Measurements from ENCODE around the gene FGF7.

Gene FGF7

DNA sequence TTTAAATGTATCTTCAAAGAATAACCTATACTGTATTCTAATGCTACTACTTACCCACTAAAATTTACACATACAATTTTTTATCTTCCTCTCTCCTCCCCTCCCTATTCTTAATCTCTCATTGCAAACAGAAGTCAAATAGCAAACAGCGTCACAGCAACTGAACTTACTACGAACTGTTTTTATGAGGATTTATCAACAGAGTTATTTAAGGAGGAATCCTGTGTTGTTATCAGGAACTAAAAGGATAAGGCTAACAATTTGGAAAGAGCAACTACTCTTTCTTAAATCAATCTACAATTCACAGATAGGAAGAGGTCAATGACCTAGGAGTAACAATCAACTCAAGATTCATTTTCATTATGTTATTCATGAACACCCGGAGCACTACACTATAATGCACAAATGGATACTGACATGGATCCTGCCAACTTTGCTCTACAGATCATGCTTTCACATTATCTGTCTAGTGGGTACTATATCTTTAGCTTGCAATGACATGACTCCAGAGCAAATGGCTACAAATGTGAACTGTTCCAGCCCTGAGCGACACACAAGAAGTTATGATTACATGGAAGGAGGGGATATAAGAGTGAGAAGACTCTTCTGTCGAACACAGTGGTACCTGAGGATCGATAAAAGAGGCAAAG is 984 bp downstream of the FGF7 start:
- H3K27ac ChIP-seq (ENCODE audit: poor library complexity, severe bottlenecking): no peak overlapping the region
- H3K4me3 ChIP-seq (ENCODE audit: severe bottlenecking): no peak overlapping the region
- no peaks in the 10 kb centered on the region for H3K9me3 ChIP-seq (ENCODE audit: severe bottlenecking)
- ATAC-seq (ENCODE audit: low read depth) (no peak), DNase-seq (ENCODE audit: low spot score) (no peak)
- H3K27me3 ChIP-seq (ENCODE audit: insufficient read depth, poor library complexity, severe bottlenecking): no peaks in the 10 kb centered on the region
- no peaks in the 10 kb centered on the region for H3K36me3 ChIP-seq (ENCODE audit: low read depth)
- H3K4me1 ChIP-seq (ENCODE audit: insufficient read depth, poor library complexity, severe bottlenecking): no peaks in the 10 kb centered on the region
- TF ChIP-seq, protein P1, sequence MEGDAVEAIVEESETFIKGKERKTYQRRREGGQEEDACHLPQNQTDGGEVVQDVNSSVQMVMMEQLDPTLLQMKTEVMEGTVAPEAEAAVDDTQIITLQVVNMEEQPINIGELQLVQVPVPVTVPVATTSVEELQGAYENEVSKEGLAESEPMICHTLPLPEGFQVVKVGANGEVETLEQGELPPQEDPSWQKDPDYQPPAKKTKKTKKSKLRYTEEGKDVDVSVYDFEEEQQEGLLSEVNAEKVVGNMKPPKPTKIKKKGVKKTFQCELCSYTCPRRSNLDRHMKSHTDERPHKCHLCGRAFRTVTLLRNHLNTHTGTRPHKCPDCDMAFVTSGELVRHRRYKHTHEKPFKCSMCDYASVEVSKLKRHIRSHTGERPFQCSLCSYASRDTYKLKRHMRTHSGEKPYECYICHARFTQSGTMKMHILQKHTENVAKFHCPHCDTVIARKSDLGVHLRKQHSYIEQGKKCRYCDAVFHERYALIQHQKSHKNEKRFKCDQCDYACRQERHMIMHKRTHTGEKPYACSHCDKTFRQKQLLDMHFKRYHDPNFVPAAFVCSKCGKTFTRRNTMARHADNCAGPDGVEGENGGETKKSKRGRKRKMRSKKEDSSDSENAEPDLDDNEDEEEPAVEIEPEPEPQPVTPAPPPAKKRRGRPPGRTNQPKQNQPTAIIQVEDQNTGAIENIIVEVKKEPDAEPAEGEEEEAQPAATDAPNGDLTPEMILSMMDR (IDR thresholded peaks at IDR 0.05; ENCODE audit: poor library complexity, severe bottlenecking): no peak

DNA sequence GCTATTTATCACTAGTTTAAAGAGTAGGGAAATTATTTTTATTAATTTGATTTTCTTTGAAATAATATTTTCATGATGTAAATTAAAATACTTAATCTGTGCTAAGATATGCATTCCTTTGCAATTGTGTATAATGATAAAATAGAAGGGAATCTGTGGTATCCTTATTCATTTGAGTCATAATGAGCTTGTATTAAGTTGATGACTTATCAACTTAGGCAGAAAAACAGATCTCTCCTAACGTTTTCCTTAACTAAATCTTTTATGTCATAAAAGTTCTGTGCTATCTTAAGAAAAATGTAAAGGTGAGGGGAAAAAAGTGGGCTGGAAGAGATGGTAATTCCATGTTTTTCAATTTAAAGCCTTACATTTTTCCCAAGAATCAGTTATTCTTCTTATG is 1.9 kb downstream of the FGF7 start:
- Histone ChIP-seq H3K4me1 (ENCODE audit: insufficient read depth, poor library complexity, severe bottlenecking) (no peaks in the 10 kb centered on the region), H3K9me3 (ENCODE audit: severe bottlenecking) (no peaks in the 10 kb centered on the region), H3K27me3 (ENCODE audit: insufficient read depth, poor library complexity, severe bottlenecking) (no peaks in the 10 kb centered on the region), H3K36me3 (ENCODE audit: low read depth) (no peaks in the 10 kb centered on the region), H3K27ac (ENCODE audit: poor library complexity, severe bottlenecking) (no peak overlapping the region), H3K4me3 (ENCODE audit: severe bottlenecking) (no peak overlapping the region)
- DNase-seq (ENCODE audit: low spot score) (no peak), ATAC-seq (ENCODE audit: low read depth) (no peak)
- TF ChIP-seq, protein P1 (IDR thresholded peaks at IDR 0.05; ENCODE audit: poor library complexity, severe bottlenecking): no peak

DNA sequence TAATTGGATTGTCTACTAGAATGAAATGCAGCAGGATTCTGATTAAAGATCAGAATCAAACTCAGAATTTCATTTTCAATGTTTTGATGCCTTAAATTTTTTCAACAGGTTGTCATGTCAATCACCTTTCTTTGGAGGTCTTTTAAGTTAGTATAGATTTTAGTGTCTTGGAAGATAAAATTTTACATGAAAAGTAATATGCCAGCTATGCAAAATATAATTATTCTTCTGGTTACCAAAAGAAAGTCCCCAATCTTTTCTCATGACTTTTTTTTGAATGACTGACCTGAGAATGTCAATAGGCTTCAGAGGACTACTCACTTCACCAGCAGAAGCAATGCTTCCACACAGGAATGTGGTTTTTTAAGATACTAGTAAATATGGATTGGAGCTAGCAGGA is 4.3 kb downstream of the FGF7 start:
- H3K27ac ChIP-seq (ENCODE audit: poor library complexity, severe bottlenecking): no peak overlapping the region
- DNase-seq (ENCODE audit: low spot score) (no peak), ATAC-seq (ENCODE audit: low read depth) (no peak)
- H3K4me1 ChIP-seq (ENCODE audit: insufficient read depth, poor library complexity, severe bottlenecking): no peaks in the 10 kb centered on the region
- no peaks in the 10 kb centered on the region for H3K27me3 ChIP-seq (ENCODE audit: insufficient read depth, poor library complexity, severe bottlenecking)
- no peaks in the 10 kb centered on the region for H3K36me3 ChIP-seq (ENCODE audit: low read depth)
- H3K4me3 ChIP-seq (ENCODE audit: severe bottlenecking): no peak overlapping the region
- no peaks in the 10 kb centered on the region for H3K9me3 ChIP-seq (ENCODE audit: severe bottlenecking)
- TF ChIP-seq, protein P1 (IDR thresholded peaks at IDR 0.05; ENCODE audit: poor library complexity, severe bottlenecking): no peak

GRCh38 chr15:49428409-49429095 is 5.5 kb downstream of the FGF7 start:
- no peaks in the 10 kb centered on the region for H3K9me3 ChIP-seq (ENCODE audit: severe bottlenecking)
- H3K27ac ChIP-seq (ENCODE audit: poor library complexity, severe bottlenecking): no peak overlapping the region
- DNase-seq (ENCODE audit: low spot score) (no peak), ATAC-seq (ENCODE audit: low read depth) (no peak)
- H3K4me1 ChIP-seq (ENCODE audit: insufficient read depth, poor library complexity, severe bottlenecking): no peaks in the 10 kb centered on the region
- H3K36me3 ChIP-seq (ENCODE audit: low read depth): no peaks in the 10 kb centered on the region
- TF ChIP-seq, protein P1 (IDR thresholded peaks at IDR 0.05; ENCODE audit: poor library complexity, severe bottlenecking): no peak
- no peaks in the 10 kb centered on the region for H3K27me3 ChIP-seq (ENCODE audit: insufficient read depth, poor library complexity, severe bottlenecking)
- no peak overlapping the region for H3K4me3 ChIP-seq (ENCODE audit: severe bottlenecking)

- H3K36me3 ChIP-seq (ENCODE audit: low read depth): no peaks in the 10 kb centered on the region
- TF ChIP-seq, protein P1 (IDR thresholded peaks at IDR 0.05; ENCODE audit: poor library complexity, severe bottlenecking): no peak
- no peak overlapping the region for H3K27ac ChIP-seq (ENCODE audit: poor library complexity, severe bottlenecking)
- H3K4me1 ChIP-seq (ENCODE audit: insufficient read depth, poor library complexity, severe bottlenecking): no peaks in the 10 kb centered on the region
- no peak for ATAC-seq (ENCODE audit: low read depth)
- H3K9me3 ChIP-seq (ENCODE audit: severe bottlenecking): no peaks in the 10 kb centered on the region
- no peak for DNase-seq (ENCODE audit: low spot score)
- H3K27me3 ChIP-seq (ENCODE audit: insufficient read depth, poor library complexity, severe bottlenecking): no peaks in the 10 kb centered on the region
- no peak overlapping the region for H3K4me3 ChIP-seq (ENCODE audit: severe bottlenecking)
These were observed 7.0 kb downstream of the FGF7 start for GRCh38 chr15:49430046-49430445.
